GM12891 (cell line): ENCODE results near the gene AMBRA1.

Source experiments
- PAX5 ChIP-seq: IDR thresholded peaks from 2 replicates; pipeline ENCODE4 v1.6.1; 2011; ENCODE audit warnings: low read length, moderate library complexity, mild to moderate bottlenecking; ENCODE audit not compliant: insufficient read depth, severe bottlenecking
- POLR2A ChIP-seq: IDR thresholded peaks from 2 replicates; pipeline ENCODE4 v1.6.1; 2011; ENCODE audit warnings: low read depth, low read length, control low read depth
- POLR2AphosphoS5 ChIP-seq: IDR thresholded peaks from 2 replicates; pipeline ENCODE4 v1.6.1; 2011; ENCODE audit warnings: low read depth, low read length, control low read depth
- SPI1 ChIP-seq: IDR thresholded peaks from 2 replicates; pipeline ENCODE4 v1.6.1; 2011; ENCODE audit warnings: low read depth, low read length, control low read depth
- TAF1 ChIP-seq: IDR thresholded peaks from 2 replicates; pipeline ENCODE4 v1.6.1; 2011; ENCODE audit warnings: low read depth, low read length, control low read depth

GRCh38 chr11:46534711-46535110 lies 59.1 kb downstream of the AMBRA1 start:
- TF ChIP-seq POLR2A = no peak
- TF ChIP-seq POLR2AphosphoS5 = no peak
- no peak for TF ChIP-seq TAF1
- no peak for TF ChIP-seq PAX5
- TF ChIP-seq SPI1 = no peak
